ENCODE measurements around the gene SPTLC2. TPM values are rescaled to one million over a fixed set of nuclear protein-coding genes. Genes with fewer than 3 reads are reported as not detected.

The SPTLC2 gene
- total and polyA plus RNA-seq, 8 donors: 32.9 to 44.0 (median 38.3) TPM

- no peak for ATAC-seq
- H3K36me3 ChIP-seq: peaks cover 0 to 77% of the 10 kb centered on the region in 2 donors
These were observed 57.1 kb downstream of the SPTLC2 start for GRCh38 chr14:77559381-77559780.

DNA sequence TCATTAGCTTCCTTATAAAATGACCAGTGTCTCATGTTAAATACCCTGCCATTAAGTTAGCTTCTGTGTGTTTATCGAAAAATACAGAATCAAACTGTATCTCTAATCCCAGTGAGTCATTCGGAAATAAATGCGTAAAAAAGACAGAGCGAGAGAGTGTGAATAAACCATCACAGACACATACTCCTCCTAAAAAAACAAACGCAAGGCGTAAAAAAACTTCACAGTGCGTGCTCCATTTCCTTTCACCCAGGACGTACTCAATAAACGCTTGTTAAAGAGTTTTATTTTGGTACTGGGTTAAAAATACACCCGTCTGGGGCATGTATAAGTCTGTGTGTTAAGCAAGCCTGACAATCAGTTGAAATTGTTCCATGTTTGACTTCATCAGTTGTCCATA lies 59.0 kb downstream of the SPTLC2 start:
- no peak for TF ChIP-seq CTCF (IDR thresholded peaks at IDR 0.05)
- Histone ChIP-seq H3K4me3 (no peak overlapping the region), H3K27me3 (no peaks in the 10 kb centered on the region), H3K27ac (peak overlapping the region in 1 of 2 donors; percentile 48), H3K9me3 (no peaks in the 10 kb centered on the region), H3K4me1 (peaks cover 0 to 19% of the 10 kb centered on the region in 2 donors), H3K36me3 (peaks cover 0 to 87% of the 10 kb centered on the region in 2 donors)
- no peak for DNase-seq
- ATAC-seq: no peak
- intact Hi-C loops (cut with DNase I): no loop called here

More at GRCh38 chr14:77559381-77559780, 57.1 kb downstream of the SPTLC2 start:
- Histone ChIP-seq H3K4me1 (peaks cover 0 to 17% of the 10 kb centered on the region in 2 donors), H3K4me3 (no peak overlapping the region), H3K27ac (no peak overlapping the region), H3K9me3 (no peaks in the 10 kb centered on the region), H3K27me3 (no peaks in the 10 kb centered on the region)
- TF ChIP-seq CTCF (IDR thresholded peaks at IDR 0.05): no peak
- no peak for DNase-seq
- intact Hi-C loops (cut with DNase I): no loop called here

DNA sequence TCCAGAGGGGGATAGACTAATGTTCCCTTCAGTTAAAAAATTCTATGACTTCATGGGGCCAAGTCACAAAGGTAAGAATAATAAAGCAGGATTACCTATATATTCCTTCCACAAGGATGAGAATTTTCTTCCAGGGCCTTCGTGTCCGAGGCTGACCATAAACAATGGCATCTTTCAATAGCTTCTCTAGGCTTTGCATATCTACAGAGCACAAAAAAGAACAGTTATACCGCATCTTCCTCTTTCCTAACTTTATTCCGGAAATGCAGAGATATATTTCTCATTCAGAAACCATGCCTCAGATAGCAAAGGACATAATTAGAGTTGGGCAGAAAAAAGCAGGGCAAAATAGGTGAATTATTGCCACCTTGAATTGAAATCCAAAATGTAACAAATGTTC lies 59.5 kb downstream of the SPTLC2 start:
- no peak for TF ChIP-seq CTCF (IDR thresholded peaks at IDR 0.05)
- ATAC-seq (no peak), DNase-seq (no peak)
- Histone ChIP-seq H3K27ac (peak overlapping the region in 1 of 2 donors; percentile 48), H3K9me3 (no peaks in the 10 kb centered on the region), H3K4me1 (peaks cover 0 to 19% of the 10 kb centered on the region in 2 donors), H3K27me3 (no peaks in the 10 kb centered on the region), H3K36me3 (peaks cover 0 to 87% of the 10 kb centered on the region in 2 donors), H3K4me3 (no peak overlapping the region)
- intact Hi-C loops (cut with DNase I): no loop called here

GRCh38 chr14:77554816-77555599 lies 61.4 kb downstream of the SPTLC2 start:
- TF ChIP-seq CTCF (IDR thresholded peaks at IDR 0.05): no peak
- H3K36me3 ChIP-seq: peaks cover 0 to 86% of the 10 kb centered on the region in 2 donors
- peak overlapping the region in 1 of 2 donors; percentile 64 for H3K27ac ChIP-seq
- intact Hi-C loops (cut with DNase I): no loop called here
- no peak for ATAC-seq
- no peaks in the 10 kb centered on the region for H3K9me3 ChIP-seq
- no peak overlapping the region for H3K4me3 ChIP-seq
- no peaks in the 10 kb centered on the region for H3K27me3 ChIP-seq
- peaks cover 0 to 19% of the 10 kb centered on the region in 2 donors for H3K4me1 ChIP-seq
- no peak for DNase-seq

- Histone ChIP-seq H3K27ac (peak overlapping the region in 1 of 2 donors; percentile 64), H3K4me1 (peaks cover 0 to 19% of the 10 kb centered on the region in 2 donors), H3K27me3 (no peaks in the 10 kb centered on the region), H3K9me3 (no peaks in the 10 kb centered on the region), H3K4me3 (no peak overlapping the region), H3K36me3 (peaks cover 0 to 86% of the 10 kb centered on the region in 2 donors)
- intact Hi-C loops (cut with DNase I): no loop called here
- DNase-seq (no peak), ATAC-seq (peak; percentile 17)
- no peak for TF ChIP-seq CTCF (IDR thresholded peaks at IDR 0.05)
These were observed 62.2 kb downstream of the SPTLC2 start for GRCh38 chr14:77554207-77554606.
